Measurements from ENCODE around the gene PHLPP2. TPM values are rescaled to one million over a fixed set of nuclear protein-coding genes. Genes with fewer than 3 reads are reported as not detected.

The PHLPP2 gene
- total and polyA plus RNA-seq, 10 of the 15 experiments (the other 5 are each of a cell fraction or from before 2014, with no cell fraction given): 1.0 to 13.2 (median 7.0) TPM

DNA sequence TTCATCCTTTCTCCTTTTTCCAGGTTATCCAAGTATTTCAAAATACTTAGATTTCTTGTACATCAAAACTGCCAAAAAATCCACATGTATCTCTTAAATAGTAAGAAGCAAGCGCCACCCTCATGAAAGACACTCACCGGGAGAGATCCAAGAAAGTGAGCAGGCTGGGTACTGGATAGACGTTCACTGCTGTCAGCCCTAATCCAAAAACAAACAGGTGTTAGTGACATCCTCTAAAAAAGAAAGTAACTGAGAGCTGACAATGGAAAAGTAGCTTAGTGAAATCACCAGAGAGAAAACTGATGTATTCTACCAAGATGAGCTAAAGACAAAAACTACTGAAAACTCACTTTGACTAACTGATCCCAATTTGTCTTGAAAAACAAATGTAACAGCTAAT is 52.4 kb downstream of the PHLPP2 start (continued):
- TF ChIP-seq ZNF622 (IDR thresholded peaks at IDR 0.05) (no peak), YBX1 (IDR thresholded peaks at IDR 0.05) (no peak), CHD4 (IDR thresholded peaks at IDR 0.05) (no peak), BRCA1 (IDR thresholded peaks at IDR 0.05; ENCODE audit: low read depth, low read length) (no peak)
- TF ChIP-seq, protein P1, sequence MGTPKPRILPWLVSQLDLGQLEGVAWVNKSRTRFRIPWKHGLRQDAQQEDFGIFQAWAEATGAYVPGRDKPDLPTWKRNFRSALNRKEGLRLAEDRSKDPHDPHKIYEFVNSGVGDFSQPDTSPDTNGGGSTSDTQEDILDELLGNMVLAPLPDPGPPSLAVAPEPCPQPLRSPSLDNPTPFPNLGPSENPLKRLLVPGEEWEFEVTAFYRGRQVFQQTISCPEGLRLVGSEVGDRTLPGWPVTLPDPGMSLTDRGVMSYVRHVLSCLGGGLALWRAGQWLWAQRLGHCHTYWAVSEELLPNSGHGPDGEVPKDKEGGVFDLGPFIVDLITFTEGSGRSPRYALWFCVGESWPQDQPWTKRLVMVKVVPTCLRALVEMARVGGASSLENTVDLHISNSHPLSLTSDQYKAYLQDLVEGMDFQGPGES (IDR thresholded peaks at IDR 0.05): no peak
- TF ChIP-seq, protein P2, sequence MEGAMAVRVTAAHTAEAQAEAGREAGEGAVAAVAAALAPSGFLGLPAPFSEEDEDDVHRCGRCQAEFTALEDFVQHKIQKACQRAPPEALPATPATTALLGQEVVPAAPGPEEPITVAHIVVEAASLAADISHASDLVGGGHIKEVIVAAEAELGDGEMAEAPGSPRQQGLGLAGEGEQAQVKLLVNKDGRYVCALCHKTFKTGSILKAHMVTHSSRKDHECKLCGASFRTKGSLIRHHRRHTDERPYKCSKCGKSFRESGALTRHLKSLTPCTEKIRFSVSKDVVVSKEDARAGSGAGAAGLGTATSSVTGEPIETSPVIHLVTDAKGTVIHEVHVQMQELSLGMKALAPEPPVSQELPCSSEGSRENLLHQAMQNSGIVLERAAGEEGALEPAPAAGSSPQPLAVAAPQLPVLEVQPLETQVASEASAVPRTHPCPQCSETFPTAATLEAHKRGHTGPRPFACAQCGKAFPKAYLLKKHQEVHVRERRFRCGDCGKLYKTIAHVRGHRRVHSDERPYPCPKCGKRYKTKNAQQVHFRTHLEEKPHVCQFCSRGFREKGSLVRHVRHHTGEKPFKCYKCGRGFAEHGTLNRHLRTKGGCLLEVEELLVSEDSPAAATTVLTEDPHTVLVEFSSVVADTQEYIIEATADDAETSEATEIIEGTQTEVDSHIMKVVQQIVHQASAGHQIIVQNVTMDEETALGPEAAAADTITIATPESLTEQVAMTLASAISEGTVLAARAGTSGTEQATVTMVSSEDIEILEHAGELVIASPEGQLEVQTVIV (IDR thresholded peaks at IDR 0.05; ENCODE audit: borderline replicate concordance, partially characterized antibody): no peak

DNA sequence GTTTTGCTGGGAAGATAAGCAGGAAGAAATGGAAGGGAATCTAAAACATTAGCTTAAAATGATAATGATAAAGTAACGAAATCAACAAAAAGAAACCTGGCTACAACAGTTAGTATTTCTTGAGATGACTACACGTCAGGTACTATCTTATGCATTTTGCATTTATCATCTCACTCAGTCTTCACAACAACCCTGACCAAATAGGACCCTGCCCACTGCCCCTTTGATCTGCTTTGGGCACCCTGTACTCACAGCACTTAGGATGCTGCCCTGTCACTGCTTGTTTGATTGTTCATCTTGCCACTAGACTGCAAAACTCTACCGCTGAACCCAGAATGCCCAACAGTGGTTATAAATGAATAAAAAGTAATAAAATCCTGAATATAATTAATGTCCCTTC is 53.3 kb downstream of the PHLPP2 start:
- DNase-seq (ENCODE audit: low read depth, low spot score) (no peak), FAIRE-seq (no peak), ATAC-seq (no peak)
- BruUV-seq (replicated peaks): no TSS peak
- CTCF ChIA-PET: interaction anchor here (0.8 to 3.2 kb wide), 4 partner anchors 8 to 101 kb away, joined by 3 to 10 read pairs (median 4); no protein-coding TSS in a partner anchor
- Histone ChIP-seq H3K79me2 (ENCODE audit: control insufficient read depth, insufficient read depth, low read length) (no peaks in the 10 kb centered on the region), H3K9me3 (replicated peaks; ENCODE audit: control insufficient read depth, insufficient read depth, low read length) (no peaks in the 10 kb centered on the region; the same call in 2 of the 3 replicates), H3K27ac (ENCODE audit: control insufficient read depth, insufficient read depth) (no peak overlapping the region), H4K20me1 (ENCODE audit: control insufficient read depth, insufficient read depth) (no peaks in the 10 kb centered on the region), H2AFZ (ENCODE audit: control insufficient read depth, low read depth, low read length) (no peak overlapping the region), H3K36me3 (ENCODE audit: control insufficient read depth in 2 of 2, insufficient read depth in 2 of 2, low read length in 1 of 2) (no peaks in the 10 kb centered on the region), H3K4me2 (ENCODE audit: control insufficient read depth, insufficient read depth) (no peak overlapping the region), H3K4me3 (no peak overlapping the region), H3K4me1 (ENCODE audit: control insufficient read depth, insufficient read depth, low read length) (no peaks in the 10 kb centered on the region), H3K27me3 (replicated peaks in 1 of 2; ENCODE audit: control insufficient read depth in 2 of 2, insufficient read depth in 2 of 2, low read length in 1 of 2) (no peaks in the 10 kb centered on the region), H3K9ac (ENCODE audit: control insufficient read depth, insufficient read depth, low read length) (no peak overlapping the region)
- RAD21 ChIA-PET (ENCODE audit: unreplicated experiment): interaction anchor here (0.7 kb wide), 1 partner anchor 290 kb away, joined by 3 read pairs; no protein-coding TSS in a partner anchor
- intact Hi-C loops (cut with micrococcal nuclease; ENCODE audit: unreplicated experiment): no loop called here
- POLR2A ChIA-PET: no interaction called here
- in situ Hi-C loops (cut with MboI): no loop called here
- 85% methylated on average over 3 of the region's 3 CpGs for WGBS (ENCODE audit: insufficient coverage, insufficient replicate concordance, low lambda C conversion rate, missing lambda C conversion rate)
- SMC1A ChIA-PET (ENCODE audit: uncharacterized antibody, unreplicated experiment): interaction anchor here (0.5 kb wide), 1 partner anchor 132 kb away, joined by 3 read pairs; no protein-coding TSS in a partner anchor
- TF ChIP-seq SREBF2 (IDR thresholded peaks at IDR 0.05; ENCODE audit: low read length) (no peak), NR2F1 (conservative IDR thresholded peaks at IDR 0.05) (no peak), SREBF1 (IDR thresholded peaks at IDR 0.05; ENCODE audit: low read length) (no peak), NFYB (IDR thresholded peaks at IDR 0.05; ENCODE audit: insufficient read depth, low read depth, low read length) (no peak), WRNIP1 (IDR thresholded peaks at IDR 0.05; ENCODE audit: borderline replicate concordance, low read depth, low read length) (no peak), MTA3 (IDR thresholded peaks at IDR 0.05; ENCODE audit: borderline replicate concordance, low read length) (no peak), SRF (IDR thresholded peaks at IDR 0.05; ENCODE audit: low read depth in 2 of 2, low read length in 2 of 2) (no peak), SMARCA5 (IDR thresholded peaks at IDR 0.05) (no peak), MEF2B (IDR thresholded peaks at IDR 0.05; ENCODE audit: partially characterized antibody, poor library complexity, severe bottlenecking) (no peak), EZH2 (IDR thresholded peaks at IDR 0.05; ENCODE audit: borderline replicate concordance, control insufficient read depth, low read depth, low read length) (no peak), CBX5 (IDR thresholded peaks at IDR 0.05; ENCODE audit: low read depth) (no peak), DPF2 (IDR thresholded peaks at IDR 0.05) (no peak), BCL11A (IDR thresholded peaks at IDR 0.05; ENCODE audit: low read depth, low read length) (no peak), NR2C2 (IDR thresholded peaks at IDR 0.05; ENCODE audit: borderline replicate concordance, control insufficient read depth, insufficient read length, low read depth) (no peak), BMI1 (IDR thresholded peaks at IDR 0.05; ENCODE audit: borderline replicate concordance) (no peak), GABPA (IDR thresholded peaks at IDR 0.05; ENCODE audit: low read depth) (no peak), NFYA (IDR thresholded peaks at IDR 0.05; ENCODE audit: borderline replicate concordance, low read depth, low read length) (no peak), CREM (IDR thresholded peaks at IDR 0.05; ENCODE audit: low read depth) (no peak), STAT1 (conservative IDR thresholded peaks at IDR 0.05) (no peak)

Measured in GM12878 (cell line).